Measurements from ENCODE around the gene NOL3.

Gene NOL3

GRCh38 chr16:67148656-67149275 lies 21.6 kb upstream of the NOL3 start:
- TF ChIP-seq CTCF (conservative IDR thresholded peaks at IDR 0.05; ENCODE audit: low read length), result no peak
- H3K27me3 ChIP-seq (ENCODE audit: insufficient read depth, low read length, poor library complexity, severe bottlenecking), result no peaks in the 10 kb centered on the region

GRCh38 chr16:67149276-67150046 lies 20.9 kb upstream of the NOL3 start:
- Histone ChIP-seq H3K9ac (ENCODE audit: low read depth, low read length, poor library complexity, severe bottlenecking) (no peak overlapping the region), H3K27me3 (ENCODE audit: insufficient read depth, low read length, poor library complexity, severe bottlenecking) (no peaks in the 10 kb centered on the region), H2AFZ (ENCODE audit: low read length) (no peak overlapping the region), H3K9me3 (ENCODE audit: insufficient read depth, low read depth, low read length) (no peaks in the 10 kb centered on the region), H3K4me3 (ENCODE audit: low read length, poor library complexity, severe bottlenecking) (no peak overlapping the region), H3K36me3 (ENCODE audit: insufficient read depth, low read length) (peaks cover 41% of the 10 kb centered on the region; the same call in 1 of the 2 replicates), H3F3A (ENCODE audit: low read depth) (no peaks in the 10 kb centered on the region), H3K9me2 (replicated peaks; ENCODE audit: low read depth, low read length) (no peaks in the 10 kb centered on the region), H3K79me2 (ENCODE audit: insufficient read depth, low read length) (no peaks in the 10 kb centered on the region), H3K4me1 (ENCODE audit: insufficient read depth, low read length, poor library complexity, severe bottlenecking) (no peaks in the 10 kb centered on the region), H4K20me1 (ENCODE audit: insufficient read depth, low read length, poor library complexity, severe bottlenecking) (no peaks in the 10 kb centered on the region), H3K4me2 (ENCODE audit: low read depth, low read length, poor library complexity, severe bottlenecking) (no peak overlapping the region)
- TF ChIP-seq EZH2phosphoT487 (IDR thresholded peaks at IDR 0.05; ENCODE audit: borderline replicate concordance), result no peak
- TF ChIP-seq CTCF (conservative IDR thresholded peaks at IDR 0.05; ENCODE audit: low read length), result no peak

More at GRCh38 chr16:67148656-67149275, 21.6 kb upstream of the NOL3 start:
- no peaks in the 10 kb centered on the region for H3K79me2 ChIP-seq (ENCODE audit: insufficient read depth, low read length)
- H4K20me1 ChIP-seq (ENCODE audit: insufficient read depth, low read length, poor library complexity, severe bottlenecking), result no peaks in the 10 kb centered on the region
- H3K9me2 ChIP-seq (replicated peaks; ENCODE audit: low read depth, low read length), result no peaks in the 10 kb centered on the region
- peaks cover 47% of the 10 kb centered on the region; the same call in 1 of the 2 replicates for H3K36me3 ChIP-seq (ENCODE audit: insufficient read depth, low read length)
- H3K9ac ChIP-seq (ENCODE audit: low read depth, low read length, poor library complexity, severe bottlenecking), result no peak overlapping the region
- H3K4me1 ChIP-seq (ENCODE audit: insufficient read depth, low read length, poor library complexity, severe bottlenecking), result no peaks in the 10 kb centered on the region
- H3K4me3 ChIP-seq (ENCODE audit: low read length, poor library complexity, severe bottlenecking), result no peak overlapping the region
- H3F3A ChIP-seq (ENCODE audit: low read depth), result no peaks in the 10 kb centered on the region
- no peaks in the 10 kb centered on the region for H3K9me3 ChIP-seq (ENCODE audit: insufficient read depth, low read depth, low read length)
- no peak overlapping the region for H3K4me2 ChIP-seq (ENCODE audit: low read depth, low read length, poor library complexity, severe bottlenecking)
- H2AFZ ChIP-seq (ENCODE audit: low read length), result no peak overlapping the region

- H3K9me2 ChIP-seq (replicated peaks; ENCODE audit: low read depth, low read length), result no peaks in the 10 kb centered on the region
- H3F3A ChIP-seq (ENCODE audit: low read depth), result no peaks in the 10 kb centered on the region
- 0 out of 2 replicates have a peak overlapping the region, but pooled peaks have one; percentile 27 for H2AFZ ChIP-seq (ENCODE audit: low read length)
- H3K4me2 ChIP-seq (ENCODE audit: low read depth, low read length, poor library complexity, severe bottlenecking), result peak overlapping the region; percentile 63
- H3K4me3 ChIP-seq (ENCODE audit: low read length, poor library complexity, severe bottlenecking), result peak overlapping the region; percentile 71
- H3K4me1 ChIP-seq (ENCODE audit: insufficient read depth, low read length, poor library complexity, severe bottlenecking), result no peaks in the 10 kb centered on the region
- H4K20me1 ChIP-seq (ENCODE audit: insufficient read depth, low read length, poor library complexity, severe bottlenecking), result no peaks in the 10 kb centered on the region
- H3K9ac ChIP-seq (ENCODE audit: low read depth, low read length, poor library complexity, severe bottlenecking), result peak overlapping the region; percentile 46
- H3K79me2 ChIP-seq (ENCODE audit: insufficient read depth, low read length), result no peaks in the 10 kb centered on the region
- peaks cover 33% of the 10 kb centered on the region; the same call in 1 of the 2 replicates for H3K36me3 ChIP-seq (ENCODE audit: insufficient read depth, low read length)
- no peaks in the 10 kb centered on the region for H3K27me3 ChIP-seq (ENCODE audit: insufficient read depth, low read length, poor library complexity, severe bottlenecking)
- no peak for TF ChIP-seq CTCF (conservative IDR thresholded peaks at IDR 0.05; ENCODE audit: low read length)
- TF ChIP-seq EZH2phosphoT487 (IDR thresholded peaks at IDR 0.05; ENCODE audit: borderline replicate concordance), result no peak
- no peaks in the 10 kb centered on the region for H3K9me3 ChIP-seq (ENCODE audit: insufficient read depth, low read depth, low read length)
These were observed 20.1 kb upstream of the NOL3 start for GRCh38 chr16:67150047-67150832.
